NAMALWA (cell line): Measurements from ENCODE around the gene KLB.

Source experiments
- DNase-seq: peaks from one replicate; pipeline ENCODE4 v3.0.0-alpha.2; 2015; ENCODE audit warnings: low spot score

The KLB gene

GRCh38 chr4:39464886-39465501 lies 58.3 kb downstream of the KLB start:
- DNase-seq = peak; percentile 68

- no peak for DNase-seq
These were observed 60.0 kb downstream of the KLB start for GRCh38 chr4:39466747-39467146.

GRCh38 chr4:39467464-39467863 lies 60.7 kb downstream of the KLB start:
- DNase-seq = no peak

- DNase-seq = peak; percentile 91
These were observed 62.8 kb downstream of the KLB start for GRCh38 chr4:39469429-39470077.

- no peak for DNase-seq
These were observed 63.7 kb downstream of the KLB start for GRCh38 chr4:39470402-39470801.

GRCh38 chr4:39472396-39472795 lies 65.7 kb downstream of the KLB start:
- DNase-seq = no peak

- DNase-seq = no peak
These were observed 69.6 kb downstream of the KLB start for GRCh38 chr4:39476187-39476895.

GRCh38 chr4:39480251-39480650 lies 73.5 kb downstream of the KLB start:
- no peak for DNase-seq

- no peak for DNase-seq
These were observed 74.4 kb downstream of the KLB start for GRCh38 chr4:39480902-39481695.

GRCh38 chr4:39484582-39485272 lies 78.0 kb downstream of the KLB start:
- DNase-seq = no peak

- no peak for DNase-seq
These were observed 79.6 kb downstream of the KLB start for GRCh38 chr4:39486221-39486804.

GRCh38 chr4:39490322-39490721 lies 83.6 kb downstream of the KLB start:
- no peak for DNase-seq

GRCh38 chr4:39494354-39494753 lies 87.6 kb downstream of the KLB start:
- no peak for DNase-seq

GRCh38 chr4:39495446-39496213 lies 88.9 kb downstream of the KLB start:
- DNase-seq = no peak

GRCh38 chr4:39497909-39498726 lies 91.4 kb downstream of the KLB start:
- DNase-seq = no peak

- DNase-seq = no peak
These were observed 91.9 kb downstream of the KLB start for GRCh38 chr4:39498727-39499020.
